Right lobe of liver (tissue), 6 donors: Measurements from ENCODE around the gene PADI2. TPM values are rescaled to one million over a fixed set of nuclear protein-coding genes. Genes with fewer than 3 reads are reported as not detected.

Experiments
- ATAC-seq, 4 donors: fragments of 200-7000 bp; cut with Tn5 transposase; one replicate each; pipeline ENCODE4 v1.9.1; 2020; ENCODE audit warnings: mild to moderate bottlenecking in 4 of 4, moderate library complexity in 4 of 4
- DNase-seq, 3 donors: peaks; one replicate each; pipeline ENCODE4 v3.0.0-alpha.2; 2020
- H3K27ac ChIP-seq, 3 donors: fragments of 200-600 bp; one replicate each; pipeline ENCODE4 v1.8.0; 2022
- H3K27me3 ChIP-seq, 2 donors: fragments of 200-600 bp; one replicate each; pipeline ENCODE4 v1.8.0; 2022
- H3K36me3 ChIP-seq, 4 donors: fragments of 200-600 bp; sonication (generic) in 1 of 4; one replicate each; pipeline versions ENCODE4 v1.5.1 to v1.8.0; 2017 to 2022; ENCODE audit warnings: control low read depth in 1 of 4
- H3K4me1 ChIP-seq, 4 donors: fragments of 200-600 bp; sonication (generic) in 1 of 4; one replicate each; pipeline versions ENCODE4 v1.5.1 to v1.8.0; 2017 to 2022; ENCODE audit warnings: control low read depth in 1 of 4
- H3K4me3 ChIP-seq, 3 donors: fragments of 200-600 bp; one replicate each; pipeline ENCODE4 v1.8.0; 2022
- H3K9me3 ChIP-seq, 4 donors: fragments of 200-600 bp; sonication (generic) in 1 of 4; one replicate each; pipeline versions ENCODE4 v1.5.1 to v1.8.0; 2017 to 2022; ENCODE audit warnings: control low read depth in 1 of 4
- POLR2A ChIP-seq: fragments of 450-650 bp; IDR thresholded peaks from one replicate; pipeline ENCODE4 v1.6.1; 2017; ENCODE audit warnings: antibody characterized with exemption, mild to moderate bottlenecking
- WGBS: methylation state at CpG from one replicate; pipeline ENCODE4 v1.1.6; 2018; ENCODE audit warnings: low coverage, low lambda C conversion rate; ENCODE audit not compliant: insufficient coverage; ENCODE audit errors: missing lambda C conversion rate; 5-methylcytosine and 5-hydroxymethylcytosine counted together
- intact Hi-C, 2 donors: fragments of 100-400 bp; cut with DNase I; formaldehyde crosslinking; loops; one replicate each; pipeline versions ENCODE4 v1.11.2 to v1.14.1; 2022
- total RNA-seq, 6 experiments: library from RNA; depleted of rRNA in 2 of 6; stranded (reverse); fragments of >200 nt in 2 of 6; fragmentation: NEBNext Ultra II Directional in 3 of 6; extraction: Animal tissue kit (Norgen Biotek cat#: 25700) in 3 of 6; gene quantifications; one replicate each; pipeline versions ENCODE4 v1.1.0 to v1.2.4, GENCODE V29; 2016 to 2023
- TF ChIP-seq, protein P1 (sequence below), 4 donors: fragments of 200-600 bp in 3 of 4; fragments of 450-650 bp in 1 of 4; IDR thresholded peaks; one replicate each; pipeline versions ENCODE4 v1.5.1 to v1.8.0; 2016 to 2022; ENCODE audit warnings: antibody characterized with exemption in 4 of 4, mild to moderate bottlenecking in 2 of 4
- donor health status: DM: no; HTN: yes; CAD: no.
- donor health status: DM: no; HTN: no; CAD: no.
- donor health status: DM: no; HTN: no; CAD: no.
- donor health status: DM: no; HTN: yes; CAD: no.
- donor health status: DM: no; HTN: yes; CAD: no.

The PADI2 gene
- total RNA-seq, 6 experiments from 2014 or later: 0.20 to 1.4 (median 0.78) TPM

DNA sequence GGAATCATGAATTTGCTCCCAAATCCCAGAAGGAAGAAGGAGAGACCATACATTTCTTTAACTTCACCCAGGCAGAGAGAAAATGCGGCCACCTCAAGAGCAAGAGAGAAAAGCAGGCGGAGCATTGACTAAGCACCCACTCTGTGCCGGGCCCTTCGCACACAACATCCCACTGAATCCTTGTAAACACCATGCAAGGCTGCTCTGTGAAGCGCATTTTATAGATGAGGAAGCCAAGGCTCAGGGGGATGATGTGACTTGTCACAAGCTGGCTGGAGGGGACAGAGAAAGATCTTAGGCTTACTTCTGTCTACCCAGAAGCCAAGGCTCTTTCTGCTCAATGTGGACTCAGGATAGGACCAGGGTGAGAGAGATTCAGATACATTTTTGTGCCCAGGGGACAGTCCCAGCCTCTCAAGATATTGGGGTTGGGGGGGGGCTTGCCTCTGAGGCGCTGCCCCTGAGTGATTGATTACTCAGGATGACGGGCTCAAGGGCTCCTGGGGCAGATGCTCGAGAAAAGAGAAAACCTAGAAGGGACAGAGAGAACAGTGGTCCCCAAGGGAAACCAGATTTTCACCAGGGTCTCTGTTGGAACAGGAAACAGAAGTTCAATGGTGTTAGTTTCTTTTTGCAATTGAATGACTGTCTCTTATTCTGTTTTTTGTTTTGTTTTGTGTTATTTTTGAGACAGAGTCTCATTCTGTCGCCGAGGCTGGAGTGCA lies 19.5 kb downstream of the PADI2 start:
- H3K4me1 ChIP-seq: no peaks in the 10 kb centered on the region
- H3K36me3 ChIP-seq: no peaks in the 10 kb centered on the region
- H3K27ac ChIP-seq: no peak overlapping the region
- no peaks in the 10 kb centered on the region for H3K9me3 ChIP-seq
- DNase-seq (no peak), ATAC-seq (no peak)
- no peak for TF ChIP-seq POLR2A
- TF ChIP-seq, protein P1, sequence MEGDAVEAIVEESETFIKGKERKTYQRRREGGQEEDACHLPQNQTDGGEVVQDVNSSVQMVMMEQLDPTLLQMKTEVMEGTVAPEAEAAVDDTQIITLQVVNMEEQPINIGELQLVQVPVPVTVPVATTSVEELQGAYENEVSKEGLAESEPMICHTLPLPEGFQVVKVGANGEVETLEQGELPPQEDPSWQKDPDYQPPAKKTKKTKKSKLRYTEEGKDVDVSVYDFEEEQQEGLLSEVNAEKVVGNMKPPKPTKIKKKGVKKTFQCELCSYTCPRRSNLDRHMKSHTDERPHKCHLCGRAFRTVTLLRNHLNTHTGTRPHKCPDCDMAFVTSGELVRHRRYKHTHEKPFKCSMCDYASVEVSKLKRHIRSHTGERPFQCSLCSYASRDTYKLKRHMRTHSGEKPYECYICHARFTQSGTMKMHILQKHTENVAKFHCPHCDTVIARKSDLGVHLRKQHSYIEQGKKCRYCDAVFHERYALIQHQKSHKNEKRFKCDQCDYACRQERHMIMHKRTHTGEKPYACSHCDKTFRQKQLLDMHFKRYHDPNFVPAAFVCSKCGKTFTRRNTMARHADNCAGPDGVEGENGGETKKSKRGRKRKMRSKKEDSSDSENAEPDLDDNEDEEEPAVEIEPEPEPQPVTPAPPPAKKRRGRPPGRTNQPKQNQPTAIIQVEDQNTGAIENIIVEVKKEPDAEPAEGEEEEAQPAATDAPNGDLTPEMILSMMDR (IDR thresholded peaks at IDR 0.05): no peak
- intact Hi-C loops: no loop called here
- WGBS: 86% methylated on average over 10 of the region's 10 CpGs
- no peak overlapping the region for H3K4me3 ChIP-seq
- H3K27me3 ChIP-seq: no peaks in the 10 kb centered on the region

DNA sequence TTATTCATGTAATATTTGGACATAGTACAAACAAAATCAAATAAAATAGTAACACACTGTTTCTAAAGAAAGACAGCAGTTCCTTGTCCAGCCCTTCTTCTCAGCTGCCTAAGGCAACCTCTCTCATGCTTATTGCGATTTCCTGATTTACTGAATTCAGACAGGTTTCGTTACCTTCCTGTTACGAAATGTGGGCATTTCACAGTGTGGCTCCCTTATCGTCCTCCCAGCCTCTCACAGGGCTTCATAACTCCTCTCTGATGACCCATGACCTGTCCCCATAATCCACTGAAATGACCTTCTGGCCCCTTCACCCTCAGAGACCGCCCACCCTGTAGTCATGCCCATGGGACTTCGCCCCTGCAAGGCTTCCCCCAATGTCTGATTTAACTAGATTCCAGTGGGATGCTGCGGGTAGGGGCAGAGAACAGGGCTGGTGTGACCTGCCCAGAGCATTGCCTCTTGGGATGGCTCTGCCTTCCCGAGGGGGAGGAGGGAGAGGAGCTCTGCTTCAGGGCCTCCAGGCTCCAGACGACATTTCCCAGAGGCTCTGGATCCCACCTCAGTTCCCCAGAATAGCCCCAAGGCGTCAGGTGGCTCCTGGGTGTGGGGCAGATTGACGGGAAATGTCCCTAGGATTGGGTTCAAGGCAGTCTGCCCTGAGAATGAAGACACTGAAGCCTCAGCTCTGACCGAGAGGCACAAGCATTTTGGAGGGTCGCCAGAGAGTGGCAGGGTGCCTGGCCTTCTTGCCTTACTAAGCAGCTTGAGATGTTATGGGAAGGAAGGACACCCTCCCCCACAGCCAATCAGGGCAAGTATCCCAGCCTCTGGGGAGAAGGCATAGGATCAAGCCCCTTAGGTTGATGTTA lies 20.6 kb downstream of the PADI2 start:
- no peak overlapping the region for H3K4me3 ChIP-seq
- H3K27ac ChIP-seq: no peak overlapping the region
- no peak for TF ChIP-seq POLR2A
- TF ChIP-seq, protein P1 (IDR thresholded peaks at IDR 0.05): no peak
- ATAC-seq: peak in 3 of 4 donors; percentile 60 to 85 (median 67)
- H3K9me3 ChIP-seq: no peaks in the 10 kb centered on the region
- no peaks in the 10 kb centered on the region for H3K27me3 ChIP-seq
- no peaks in the 10 kb centered on the region for H3K36me3 ChIP-seq
- no peaks in the 10 kb centered on the region for H3K4me1 ChIP-seq
- intact Hi-C loops: no loop called here
- WGBS: 13% methylated on average over 7 of the region's 13 CpGs
- no peak for DNase-seq

DNA sequence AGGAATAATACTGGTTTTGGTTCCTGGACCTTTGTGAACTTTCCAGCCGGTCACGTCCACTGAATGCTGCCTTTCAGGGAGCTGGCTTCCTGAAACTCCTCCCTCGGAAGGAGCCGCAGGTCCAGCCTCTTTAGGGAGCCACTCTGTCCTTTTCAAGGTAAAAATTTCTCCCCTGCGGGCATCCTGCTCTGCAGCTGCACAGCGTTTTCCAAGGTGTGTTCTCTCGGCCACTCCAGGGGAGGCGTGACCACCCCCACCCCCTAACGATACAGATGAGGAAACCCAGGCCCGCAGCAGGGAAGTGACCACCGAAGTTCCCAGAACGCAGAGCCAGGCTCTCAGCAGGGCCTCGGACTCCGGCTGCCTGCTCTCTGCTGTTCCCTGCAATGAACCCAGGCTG lies 21.5 kb downstream of the PADI2 start:
- intact Hi-C loops: no loop called here
- no peak for TF ChIP-seq POLR2A
- TF ChIP-seq, protein P1 (IDR thresholded peaks at IDR 0.05): no peak

DNA sequence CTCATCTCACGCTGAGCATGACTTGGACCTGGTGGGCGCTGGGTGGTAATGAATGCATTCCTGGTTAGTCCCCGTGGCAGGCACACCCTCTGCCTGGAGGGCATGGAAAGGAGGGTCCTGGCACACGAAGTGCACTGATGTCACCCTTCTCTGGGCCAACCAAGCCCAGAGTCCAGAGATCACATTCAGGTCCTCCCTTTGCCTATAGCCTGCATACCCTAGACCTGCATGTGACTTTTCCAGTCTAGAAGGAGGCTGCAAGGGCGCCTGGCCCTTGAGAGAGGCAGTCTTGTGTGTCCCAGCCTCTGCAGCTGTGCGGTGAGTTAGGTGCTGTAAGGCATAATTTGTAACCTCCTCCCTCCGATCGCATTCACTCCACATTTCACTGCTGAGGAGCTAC lies 22.1 kb downstream of the PADI2 start:
- H3K27me3 ChIP-seq: no peaks in the 10 kb centered on the region
- TF ChIP-seq, protein P1 (IDR thresholded peaks at IDR 0.05): no peak
- no peak for TF ChIP-seq POLR2A
- DNase-seq: no peak
- H3K4me1 ChIP-seq: no peaks in the 10 kb centered on the region
- peak in 1 of 4 donors; percentile 15 for ATAC-seq
- WGBS: 60% methylated on average over 1 of the region's 8 CpGs
- no peaks in the 10 kb centered on the region for H3K9me3 ChIP-seq
- no peak overlapping the region for H3K27ac ChIP-seq
- intact Hi-C loops: no loop called here
- no peak overlapping the region for H3K4me3 ChIP-seq
- H3K36me3 ChIP-seq: no peaks in the 10 kb centered on the region

More for the DNA sequence above, 21.5 kb downstream of the PADI2 start:
- Histone ChIP-seq H3K27me3 (no peaks in the 10 kb centered on the region), H3K9me3 (no peaks in the 10 kb centered on the region), H3K27ac (no peak overlapping the region), H3K36me3 (no peaks in the 10 kb centered on the region), H3K4me1 (no peaks in the 10 kb centered on the region), H3K4me3 (no peak overlapping the region)
- DNase-seq (no peak), ATAC-seq (peak in 3 of 4 donors; percentile 9 to 24 (median 24))
- WGBS: 13% methylated on average over 4 of the region's 14 CpGs
